ENCODE data around the gene RABEP2.

- TF ChIP-seq EZH2phosphoT487 (IDR thresholded peaks at IDR 0.05; ENCODE audit: unreplicated experiment): no peak
- no peak for TF ChIP-seq CTCF (conservative IDR thresholded peaks at IDR 0.05; ENCODE audit: low read depth in 2 of 2)
- TF ChIP-seq EZH2 (IDR thresholded peaks at IDR 0.05; ENCODE audit: low read depth, unreplicated experiment): no peak
- TF ChIP-seq POLR2AphosphoS5 (IDR thresholded peaks at IDR 0.05; ENCODE audit: low read depth): no peak
- no peak for TF ChIP-seq REST (IDR thresholded peaks at IDR 0.05; ENCODE audit: unreplicated experiment)
- TF ChIP-seq NANOG (IDR thresholded peaks at IDR 0.05; ENCODE audit: borderline replicate concordance): no peak
- TF ChIP-seq ZNF331 (CRISPR knock-in tag; IDR thresholded peaks at IDR 0.05; ENCODE audit: low read depth): no peak
- no peak for TF ChIP-seq JUNB (IDR thresholded peaks at IDR 0.05; ENCODE audit: unreplicated experiment)
Observed at GRCh38 chr16:28936784-28937155, 11.7 kb upstream of the RABEP2 start.
